Osteocyte (in vitro differentiated cells): ENCODE measurements around the gene CDK9. TPM values are rescaled to one million over a fixed set of nuclear protein-coding genes. Genes with fewer than 3 reads are reported as not detected.

Experiments used
- DNase-seq: peaks from one replicate; pipeline ENCODE4 v3.0.0; 2021; ENCODE audit warnings: mixed read lengths; ENCODE audit not compliant: unreplicated experiment; ENCODE audit errors: extremely low spot score
- H3K27ac Mint-ChIP-seq: one replicate; pipeline ENCODE4 v1.8.0; 2021; ENCODE audit warnings: mild to moderate bottlenecking, mixed read lengths; ENCODE audit not compliant: unreplicated experiment
- H3K27me3 Mint-ChIP-seq: one replicate; pipeline ENCODE4 v1.8.0; 2021; ENCODE audit warnings: mixed read lengths; ENCODE audit not compliant: unreplicated experiment
- H3K36me3 Mint-ChIP-seq: one replicate; pipeline ENCODE4 v1.8.0; 2021; ENCODE audit warnings: mixed read lengths; ENCODE audit not compliant: unreplicated experiment
- H3K4me1 Mint-ChIP-seq: one replicate; pipeline ENCODE4 v1.8.0; 2021; ENCODE audit warnings: mixed read lengths; ENCODE audit not compliant: unreplicated experiment
- H3K4me3 Mint-ChIP-seq: one replicate; pipeline ENCODE4 v1.8.0; 2021; ENCODE audit warnings: mild to moderate bottlenecking, moderate library complexity, mixed read lengths; ENCODE audit not compliant: unreplicated experiment
- H3K9me3 Mint-ChIP-seq: one replicate; pipeline ENCODE4 v1.8.0; 2021; ENCODE audit warnings: mixed read lengths; ENCODE audit not compliant: unreplicated experiment
- CTCF ChIP-seq: fragments of 200-600 bp; sonication (generic); IDR thresholded peaks from 2 replicates; pipeline ENCODE4 v1.5.0; 2021; ENCODE audit warnings: antibody characterized with exemption, mild to moderate bottlenecking, moderate library complexity
- total RNA-seq: library from RNA; stranded (reverse); gene quantifications from 2 replicates; pipeline ENCODE4 v1.2.1, GENCODE V29; 2021

CDK9 gene
- total RNA-seq, 1 donor from 2014 or later, result 78.5 TPM

- H3K4me1 Mint-ChIP-seq, result no peaks in the 10 kb centered on the region
- no peaks in the 10 kb centered on the region for H3K9me3 Mint-ChIP-seq
- no peak overlapping the region for H3K4me3 Mint-ChIP-seq
- no peak for TF ChIP-seq CTCF
- H3K27ac Mint-ChIP-seq, result no peak overlapping the region
- H3K27me3 Mint-ChIP-seq, result no peaks in the 10 kb centered on the region
- peaks cover 21% of the 10 kb centered on the region for H3K36me3 Mint-ChIP-seq
- DNase-seq, result no peak
These were observed 34.4 kb upstream of the CDK9 start for GRCh38 chr9:127751269-127752054.

GRCh38 chr9:127753148-127753547 is 32.7 kb upstream of the CDK9 start:
- Mint-ChIP-seq H3K27ac (no peak overlapping the region), H3K9me3 (no peaks in the 10 kb centered on the region), H3K27me3 (no peaks in the 10 kb centered on the region), H3K36me3 (peaks cover 16% of the 10 kb centered on the region), H3K4me1 (peaks cover 1% of the 10 kb centered on the region), H3K4me3 (no peak overlapping the region)
- no peak for TF ChIP-seq CTCF
- DNase-seq, result no peak

- peaks cover 6% of the 10 kb centered on the region for H3K4me1 Mint-ChIP-seq
- no peak overlapping the region for H3K4me3 Mint-ChIP-seq
- no peak for TF ChIP-seq CTCF
- H3K36me3 Mint-ChIP-seq, result peaks cover 18% of the 10 kb centered on the region
- DNase-seq, result no peak
- no peaks in the 10 kb centered on the region for H3K27me3 Mint-ChIP-seq
- H3K9me3 Mint-ChIP-seq, result no peaks in the 10 kb centered on the region
- no peak overlapping the region for H3K27ac Mint-ChIP-seq
These were observed 32.2 kb upstream of the CDK9 start for GRCh38 chr9:127753622-127754021.

- DNase-seq, result no peak
- H3K27me3 Mint-ChIP-seq, result no peaks in the 10 kb centered on the region
These were observed 31.5 kb upstream of the CDK9 start for GRCh38 chr9:127754099-127755060.

More at GRCh38 chr9:127754099-127755060, 31.5 kb upstream of the CDK9 start:
- Mint-ChIP-seq H3K36me3 (peaks cover 18% of the 10 kb centered on the region), H3K4me1 (peaks cover 9% of the 10 kb centered on the region), H3K27ac (no peak overlapping the region), H3K4me3 (no peak overlapping the region), H3K9me3 (no peaks in the 10 kb centered on the region)
- no peak for TF ChIP-seq CTCF
